Measurements from ENCODE around the gene DLK1. TPM values are rescaled to one million over a fixed set of nuclear protein-coding genes. Genes with fewer than 3 reads are reported as not detected.

Gene DLK1
- total RNA-seq, 4 donors from 2014 or later: not detected

GRCh38 chr14:100739306-100739705 lies 12.6 kb downstream of the DLK1 start:
- DNase-seq: no peak
- 85 to 93% methylated on average over 3 to 11 of the region's 11 CpGs for WGBS, 2 donors (ENCODE audit: low coverage in 1 of 2)

GRCh38 chr14:100740196-100740825 lies 13.6 kb downstream of the DLK1 start:
- no peak overlapping the region for H3K27ac ChIP-seq
- DNase-seq: no peak
- intact Hi-C loops (cut with DNase I; ENCODE audit: low total_unique reads) (no loop called here), in situ Hi-C loops (cut with MboI; ENCODE audit: low pct_ligation_motif_present in 1 of 4, low pct_unique_long_range_greater_than_20kb in 1 of 4, low sequenced_read_pairs in 3 of 4) (no loop called here)
- no peak for TF ChIP-seq POLR2AphosphoS5 (IDR thresholded peaks at IDR 0.05)
- TF ChIP-seq EP300 (IDR thresholded peaks at IDR 0.05; ENCODE audit: low read depth): no peak
- no peak for TF ChIP-seq CTCF (IDR thresholded peaks at IDR 0.05)
- WGBS, 2 donors (ENCODE audit: low coverage in 1 of 2): 70 to 100% methylated on average over 3 to 9 of the region's 9 CpGs
- no peaks in the 10 kb centered on the region for H3K4me1 ChIP-seq
- H3K27me3 ChIP-seq: no peaks in the 10 kb centered on the region
- H3K4me3 ChIP-seq: no peak overlapping the region
- no peaks in the 10 kb centered on the region for H3K9me3 ChIP-seq
- H3K36me3 ChIP-seq: no peaks in the 10 kb centered on the region

More at GRCh38 chr14:100739306-100739705, 12.6 kb downstream of the DLK1 start:
- Histone ChIP-seq H3K36me3 (no peaks in the 10 kb centered on the region), H3K27ac (no peak overlapping the region), H3K4me3 (no peak overlapping the region), H3K9me3 (no peaks in the 10 kb centered on the region), H3K4me1 (no peaks in the 10 kb centered on the region), H3K27me3 (no peaks in the 10 kb centered on the region)
- in situ Hi-C loops (cut with MboI; ENCODE audit: low pct_ligation_motif_present in 1 of 4, low pct_unique_long_range_greater_than_20kb in 1 of 4, low sequenced_read_pairs in 3 of 4) (no loop called here), intact Hi-C loops (cut with DNase I; ENCODE audit: low total_unique reads) (no loop called here)
- no peak for TF ChIP-seq CTCF (IDR thresholded peaks at IDR 0.05)
- TF ChIP-seq EP300 (IDR thresholded peaks at IDR 0.05; ENCODE audit: low read depth): no peak
- TF ChIP-seq POLR2A (IDR thresholded peaks at IDR 0.05): no peak
- no peak for TF ChIP-seq POLR2AphosphoS5 (IDR thresholded peaks at IDR 0.05)

- Histone ChIP-seq H3K27me3 (no peaks in the 10 kb centered on the region), H3K4me3 (no peak overlapping the region), H3K4me1 (no peaks in the 10 kb centered on the region), H3K36me3 (no peaks in the 10 kb centered on the region), H3K9me3 (no peaks in the 10 kb centered on the region), H3K27ac (no peak overlapping the region)
- in situ Hi-C loops (cut with MboI; ENCODE audit: low pct_ligation_motif_present in 1 of 4, low pct_unique_long_range_greater_than_20kb in 1 of 4, low sequenced_read_pairs in 3 of 4) (no loop called here), intact Hi-C loops (cut with DNase I; ENCODE audit: low total_unique reads) (no loop called here)
- no peak for DNase-seq
- no peak for TF ChIP-seq POLR2A (IDR thresholded peaks at IDR 0.05)
- no peak for TF ChIP-seq CTCF (IDR thresholded peaks at IDR 0.05)
- no peak for TF ChIP-seq POLR2AphosphoS5 (IDR thresholded peaks at IDR 0.05)
- TF ChIP-seq EP300 (IDR thresholded peaks at IDR 0.05; ENCODE audit: low read depth): no peak
- WGBS, 2 donors (ENCODE audit: low coverage in 1 of 2): 95 to 100% methylated on average over 1 to 7 of the region's 7 CpGs
Observed at GRCh38 chr14:100740929-100741328, 14.2 kb downstream of the DLK1 start.

- in situ Hi-C loops (cut with MboI; ENCODE audit: low pct_ligation_motif_present in 1 of 4, low pct_unique_long_range_greater_than_20kb in 1 of 4, low sequenced_read_pairs in 3 of 4) (no loop called here), intact Hi-C loops (cut with DNase I; ENCODE audit: low total_unique reads) (no loop called here)
- 49% methylated on average over 3 of the region's 3 CpGs; no CpG with 5 or more reads in 1 of the 2 donors for WGBS, 2 donors (ENCODE audit: low coverage in 1 of 2)
Observed at GRCh38 chr14:100741966-100742365, 15.3 kb downstream of the DLK1 start.

More at GRCh38 chr14:100741966-100742365, 15.3 kb downstream of the DLK1 start:
- no peak overlapping the region for H3K27ac ChIP-seq
- TF ChIP-seq EP300 (IDR thresholded peaks at IDR 0.05; ENCODE audit: low read depth) (no peak), POLR2AphosphoS5 (IDR thresholded peaks at IDR 0.05) (no peak), POLR2A (IDR thresholded peaks at IDR 0.05) (no peak), CTCF (IDR thresholded peaks at IDR 0.05) (no peak)
- no peaks in the 10 kb centered on the region for H3K4me1 ChIP-seq
- no peaks in the 10 kb centered on the region for H3K36me3 ChIP-seq
- H3K27me3 ChIP-seq: no peaks in the 10 kb centered on the region
- no peaks in the 10 kb centered on the region for H3K9me3 ChIP-seq
- no peak overlapping the region for H3K4me3 ChIP-seq
- DNase-seq: no peak

Measured in transverse colon (tissue), 4 donors.